DOHH2 (cell line): ENCODE measurements around the gene GNPTAB.
A peak's percentile ranks its signal among the peaks of the same experiment; 100 is the strongest.

Source experiments
- H3F3A ChIP-seq: fragments of 200-600 bp; sonication (generic), shearing (Covaris generic); 2 replicates; pipeline ENCODE4 v1.6.0; 2016; ENCODE audit warnings: antibody characterized with exemption, mild to moderate bottlenecking; ENCODE audit not compliant: control insufficient read depth, insufficient read depth
- H3K27ac ChIP-seq: fragments of 200-600 bp; sonication (generic); 2 replicates; pipeline ENCODE4 v1.5.1; 2014; ENCODE audit warnings: low read depth, mild to moderate bottlenecking, low read length, moderate library complexity
- H3K27me3 ChIP-seq: fragments of 200-600 bp; sonication (generic); 2 replicates; pipeline ENCODE4 v1.6.1; 2014; ENCODE audit warnings: mild to moderate bottlenecking, low read length, mixed read lengths; ENCODE audit not compliant: control insufficient read depth
- H3K36me3 ChIP-seq: fragments of 200-600 bp; sonication (generic); 2 replicates; pipeline ENCODE4 v1.6.1; 2014; ENCODE audit warnings: mild to moderate bottlenecking, low read length, moderate library complexity, mixed read lengths; ENCODE audit not compliant: control insufficient read depth
- H3K4me1 ChIP-seq: fragments of 200-600 bp; sonication (generic); 2 replicates; pipeline ENCODE4 v1.6.1; 2014; ENCODE audit warnings: mild to moderate bottlenecking, low read length, mixed read lengths; ENCODE audit not compliant: control insufficient read depth
- H3K4me2 ChIP-seq: fragments of 200-600 bp; sonication (generic); 2 replicates; pipeline ENCODE4 v1.6.0; 2014; ENCODE audit warnings: mild to moderate bottlenecking, low read length, moderate library complexity
- H3K4me3 ChIP-seq: fragments of 200-600 bp; sonication (generic); 2 replicates; pipeline ENCODE4 v1.5.1; 2014; ENCODE audit warnings: mild to moderate bottlenecking, low read length, mixed read lengths
- H3K79me2 ChIP-seq: fragments of 200-600 bp; sonication (generic); 2 replicates; pipeline ENCODE4 v1.6.1; 2014; ENCODE audit warnings: mild to moderate bottlenecking, low read length, mixed read lengths; ENCODE audit not compliant: control insufficient read depth
- H3K9me2 ChIP-seq: fragments of 200-600 bp; sonication (generic); replicated peaks from 2 replicates; pipeline ENCODE4 v1.6.1; 2014; ENCODE audit warnings: mild to moderate bottlenecking, low read length, mixed read lengths; ENCODE audit not compliant: control insufficient read depth
- H3K9me3 ChIP-seq: fragments of 200-600 bp; sonication (generic); 2 replicates; pipeline ENCODE4 v1.6.1; 2014; ENCODE audit warnings: antibody characterized with exemption, low read length, mixed read lengths; ENCODE audit not compliant: control insufficient read depth, insufficient read depth
- H4K20me1 ChIP-seq: fragments of 200-600 bp; sonication (generic); 2 replicates; pipeline ENCODE4 v1.6.0; 2014; ENCODE audit warnings: low read depth, mild to moderate bottlenecking, antibody characterized with exemption, low read length, moderate library complexity; ENCODE audit not compliant: control insufficient read depth, insufficient read depth
- EZH2phosphoT487 ChIP-seq: fragments of 200-600 bp; sonication (generic); IDR thresholded peaks from 2 replicates; pipeline ENCODE4 v1.6.1; 2017; ENCODE audit warnings: borderline replicate concordance, mild to moderate bottlenecking, antibody characterized with exemption, low read length, moderate library complexity, mixed read lengths
- TF ChIP-seq, protein P1 (sequence below): fragments of 200-600 bp; sonication (generic); IDR thresholded peaks from one replicate; pipeline ENCODE4 v1.5.1; 2014; ENCODE audit warnings: antibody characterized with exemption, mild to moderate bottlenecking, low read depth, low read length; ENCODE audit not compliant: poor library complexity, severe bottlenecking

Gene GNPTAB

DNA sequence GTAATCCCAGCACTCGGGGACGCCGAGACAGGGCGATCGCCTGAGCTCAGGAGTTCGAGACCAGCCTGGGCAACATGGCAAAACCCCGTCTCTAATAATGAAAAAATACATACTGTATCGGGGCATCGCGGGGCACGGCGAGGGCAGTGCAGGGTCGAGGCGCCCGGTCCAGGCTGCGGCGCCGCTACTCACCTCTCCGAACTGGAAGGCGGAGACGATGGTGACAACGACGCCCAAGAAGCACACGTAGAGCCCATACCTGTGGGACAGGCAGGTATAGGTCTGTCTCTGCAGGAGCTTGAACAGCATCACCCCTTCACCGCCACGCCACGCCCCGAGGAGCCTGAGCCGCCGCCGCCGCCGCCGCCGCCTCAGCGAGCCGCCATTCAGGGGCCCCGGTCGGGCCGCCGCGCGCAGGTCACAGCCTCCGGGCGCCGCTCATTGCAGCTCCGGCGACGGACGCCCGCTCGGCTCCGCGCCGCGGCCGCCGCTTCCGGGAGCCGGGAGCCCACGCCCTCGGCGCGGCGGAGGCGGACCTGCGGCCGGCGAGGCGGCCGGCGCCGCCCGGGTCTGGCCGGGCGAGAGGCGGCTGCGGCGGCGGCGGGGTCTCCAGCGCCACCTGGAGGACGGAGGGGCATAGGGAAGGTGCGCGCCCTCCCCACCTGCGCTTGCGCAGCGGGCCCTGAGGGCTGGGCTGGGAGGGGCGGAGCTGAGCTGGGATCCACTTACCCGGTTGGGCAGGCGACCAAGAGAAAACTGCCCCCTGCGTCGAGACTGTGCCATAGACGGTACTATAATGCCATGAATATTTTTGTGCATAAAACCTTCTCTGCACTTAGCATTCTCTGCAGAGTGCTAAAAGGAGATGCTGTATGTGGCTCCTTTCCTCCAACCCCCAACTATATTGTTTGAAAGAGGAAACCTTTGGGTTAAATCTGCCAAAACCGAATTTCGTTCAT is at the start of gene GNPTAB:
TSS of gene GNPTAB (minus strand) at position 593 of the 959 bp plus-strand sequence. CDS start at position 309, 284 bp downstream.
- Histone ChIP-seq H3K4me2 (peak within 1 kb of the TSS; percentile 98), H3K27ac (0 out of 2 replicates have a peak within 1 kb of the TSS, but pooled peaks have one; percentile 16), H3K9me2 (no peaks in the 10 kb centered on the region), H3K79me2 (peaks cover 36% of the 10 kb centered on the region), H3K27me3 (no peaks in the 10 kb centered on the region), H3K9me3 (no peaks in the 10 kb centered on the region), H3F3A (no peaks in the 10 kb centered on the region), H4K20me1 (no peaks in the 10 kb centered on the region), H3K4me3 (peak within 1 kb of the TSS; percentile 96), H3K36me3 (0 out of 2 replicates have a peak, but pooled peaks cover 3% of the 10 kb centered on the region), H3K4me1 (peaks cover 38% of the 10 kb centered on the region)
- TF ChIP-seq, protein P1, sequence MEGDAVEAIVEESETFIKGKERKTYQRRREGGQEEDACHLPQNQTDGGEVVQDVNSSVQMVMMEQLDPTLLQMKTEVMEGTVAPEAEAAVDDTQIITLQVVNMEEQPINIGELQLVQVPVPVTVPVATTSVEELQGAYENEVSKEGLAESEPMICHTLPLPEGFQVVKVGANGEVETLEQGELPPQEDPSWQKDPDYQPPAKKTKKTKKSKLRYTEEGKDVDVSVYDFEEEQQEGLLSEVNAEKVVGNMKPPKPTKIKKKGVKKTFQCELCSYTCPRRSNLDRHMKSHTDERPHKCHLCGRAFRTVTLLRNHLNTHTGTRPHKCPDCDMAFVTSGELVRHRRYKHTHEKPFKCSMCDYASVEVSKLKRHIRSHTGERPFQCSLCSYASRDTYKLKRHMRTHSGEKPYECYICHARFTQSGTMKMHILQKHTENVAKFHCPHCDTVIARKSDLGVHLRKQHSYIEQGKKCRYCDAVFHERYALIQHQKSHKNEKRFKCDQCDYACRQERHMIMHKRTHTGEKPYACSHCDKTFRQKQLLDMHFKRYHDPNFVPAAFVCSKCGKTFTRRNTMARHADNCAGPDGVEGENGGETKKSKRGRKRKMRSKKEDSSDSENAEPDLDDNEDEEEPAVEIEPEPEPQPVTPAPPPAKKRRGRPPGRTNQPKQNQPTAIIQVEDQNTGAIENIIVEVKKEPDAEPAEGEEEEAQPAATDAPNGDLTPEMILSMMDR: peak; percentile 60
- no peak for TF ChIP-seq EZH2phosphoT487

DNA sequence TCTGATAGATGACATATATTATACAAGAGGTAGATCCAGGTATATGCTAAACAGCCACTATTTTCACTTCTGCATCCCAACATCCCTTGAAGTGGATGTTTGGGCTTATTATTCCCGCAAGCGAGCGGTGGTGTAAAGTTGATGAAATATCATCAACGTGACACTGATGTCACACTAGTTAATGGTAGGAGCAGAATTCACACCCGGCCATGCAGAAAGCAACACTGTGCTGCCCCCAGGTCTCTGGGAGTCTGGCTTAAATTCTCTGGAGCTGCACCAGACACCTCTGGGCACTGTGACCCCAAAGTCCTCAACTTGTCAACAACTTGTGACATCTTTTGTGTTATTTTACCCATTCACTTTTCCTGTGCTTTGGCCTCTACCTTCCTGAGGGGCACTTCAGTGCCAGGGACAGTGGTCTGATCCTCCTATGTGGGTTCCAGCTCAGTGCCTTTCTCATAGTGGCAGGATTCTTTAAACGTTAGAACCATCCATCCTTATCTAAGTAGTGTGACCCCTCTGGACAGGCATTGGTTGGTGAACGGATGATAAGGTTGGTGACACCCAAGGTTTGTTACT is 47.6 kb upstream of the GNPTAB start:
- Histone ChIP-seq H3K79me2 (no peaks in the 10 kb centered on the region), H3K4me1 (peaks cover 8% of the 10 kb centered on the region)

DNA sequence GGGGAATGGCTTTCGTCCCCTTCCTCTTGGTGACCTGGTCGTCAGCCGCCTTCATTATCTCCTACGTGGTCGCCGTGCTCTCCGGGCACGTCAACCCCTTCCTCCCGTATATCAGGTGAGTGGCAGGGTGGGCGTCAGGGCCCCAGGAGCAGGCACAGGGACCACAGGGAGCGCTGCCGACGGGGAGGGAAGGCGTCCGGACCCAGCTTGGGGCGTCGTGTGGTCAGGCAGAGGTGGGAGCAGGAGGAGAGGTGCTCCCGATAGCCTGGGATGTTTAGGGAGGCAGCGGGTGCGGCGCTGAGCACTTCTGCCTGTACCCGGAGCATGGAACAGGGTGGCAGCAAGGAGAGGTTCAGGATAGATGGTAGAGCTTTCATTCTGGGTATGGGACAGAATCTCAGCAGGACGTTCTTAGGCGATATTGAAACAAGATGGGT is 47.1 kb upstream of the GNPTAB start:
- Histone ChIP-seq H3K4me3 (peak overlapping the region; percentile 60), H3K27ac (no peak overlapping the region), H3K4me1 (peaks cover 8% of the 10 kb centered on the region)

More for the DNA sequence above, 47.6 kb upstream of the GNPTAB start:
- TF ChIP-seq, protein P1: no peak
- TF ChIP-seq EZH2phosphoT487: no peak
- no peaks in the 10 kb centered on the region for H4K20me1 ChIP-seq
- no peak overlapping the region for H3K27ac ChIP-seq
- no peaks in the 10 kb centered on the region for H3F3A ChIP-seq
- H3K9me2 ChIP-seq: no peaks in the 10 kb centered on the region
- H3K4me2 ChIP-seq: peak overlapping the region; percentile 58; the same call in 1 of the 2 replicates
- no peaks in the 10 kb centered on the region for H3K36me3 ChIP-seq
- no peaks in the 10 kb centered on the region for H3K9me3 ChIP-seq
- no peak overlapping the region for H3K4me3 ChIP-seq
- peaks cover 26% of the 10 kb centered on the region for H3K27me3 ChIP-seq

More for the DNA sequence above, 47.1 kb upstream of the GNPTAB start:
- no peaks in the 10 kb centered on the region for H3K36me3 ChIP-seq
- H4K20me1 ChIP-seq: no peaks in the 10 kb centered on the region
- no peaks in the 10 kb centered on the region for H3K9me2 ChIP-seq
- no peaks in the 10 kb centered on the region for H3K79me2 ChIP-seq
- H3K27me3 ChIP-seq: peaks cover 26% of the 10 kb centered on the region
- no peaks in the 10 kb centered on the region for H3K9me3 ChIP-seq
- H3K4me2 ChIP-seq: peak overlapping the region; percentile 58
- no peak for TF ChIP-seq EZH2phosphoT487
- TF ChIP-seq, protein P1: no peak
- no peaks in the 10 kb centered on the region for H3F3A ChIP-seq
